Prostate gland (tissue), 2 donors: Measurements from ENCODE around the gene GRM8. TPM values are rescaled to one million over a fixed set of nuclear protein-coding genes. Genes with fewer than 3 reads are reported as not detected.
"Not testable (repeated sequence)": the region's sequence is repeated elsewhere in the genome, so short reads cannot be mapped to it uniquely, and the experiment has no call there.

Experiments
- DNase-seq: peaks from one replicate; pipeline ENCODE4 v3.0.0-alpha.2; 2019; ENCODE audit warnings: low spot score
- H3K27ac ChIP-seq, 2 donors: fragments of 200-600 bp; sonication (generic); 2 replicates each; pipeline ENCODE4 v1.5.1; 2017 to 2019
- H3K27me3 ChIP-seq: fragments of 200-600 bp; sonication (generic); replicated peaks from 2 replicates; pipeline ENCODE4 v1.5.1; 2019; ENCODE audit not compliant: insufficient read depth
- H3K36me3 ChIP-seq, 2 donors: fragments of 200-600 bp; sonication (generic); 1 replicate in 1 of 2; 2 replicates in 1 of 2; pipeline versions ENCODE4 v1.5.1 to v1.8.1; 2017 to 2019
- H3K4me1 ChIP-seq: fragments of 200-600 bp; sonication (generic); replicated peaks from 2 replicates; pipeline ENCODE4 v1.5.1; 2019
- H3K4me3 ChIP-seq, 2 donors: fragments of 200-600 bp; sonication (generic); 2 replicates each; pipeline ENCODE4 v1.5.1; 2017 to 2019
- H3K9me3 ChIP-seq: fragments of 200-600 bp; sonication (generic); 2 replicates; pipeline ENCODE4 v1.5.1; 2017
- POLR2A ChIP-seq: fragments of 450-650 bp; IDR thresholded peaks from one replicate; pipeline ENCODE4 v1.6.1; 2016; ENCODE audit warnings: antibody characterized with exemption, mild to moderate bottlenecking
- POLR2AphosphoS5 ChIP-seq: sonication (generic); formaldehyde crosslinking; IDR thresholded peaks from one replicate; pipeline ENCODE4 v1.6.1; 2017; ENCODE audit warnings: antibody characterized with exemption
- WGBS: methylation state at CpG from one replicate; pipeline ENCODE4 v1.1.5; 2018; 5-methylcytosine and 5-hydroxymethylcytosine counted together
- intact Hi-C: fragments of 100-400 bp; cut with DNase I; formaldehyde crosslinking; loops from one replicate; pipeline ENCODE4 v1.14.2; 2022
- total RNA-seq, 2 donors: library from RNA; depleted of rRNA; stranded (reverse); fragments of >200 nt; gene quantifications; one replicate each; pipeline ENCODE4 v1.1.0, GENCODE V29; 2016
- TF ChIP-seq, protein P1 (sequence below), 4 experiments: fragments of 200-600 bp in 2 of 4; fragments of 450-650 bp in 2 of 4; sonication (generic) in 2 of 4; IDR thresholded peaks; 1 replicate in 3 of 4; 2 replicates in 1 of 4; pipeline ENCODE4 v1.5.1; 2016 to 2019; ENCODE audit warnings: antibody characterized with exemption in 4 of 4, mild to moderate bottlenecking in 2 of 4, moderate library complexity in 2 of 4

GRM8 gene
- total RNA-seq, 2 donors from 2014 or later = 1.3 to 3.7 TPM

DNA sequence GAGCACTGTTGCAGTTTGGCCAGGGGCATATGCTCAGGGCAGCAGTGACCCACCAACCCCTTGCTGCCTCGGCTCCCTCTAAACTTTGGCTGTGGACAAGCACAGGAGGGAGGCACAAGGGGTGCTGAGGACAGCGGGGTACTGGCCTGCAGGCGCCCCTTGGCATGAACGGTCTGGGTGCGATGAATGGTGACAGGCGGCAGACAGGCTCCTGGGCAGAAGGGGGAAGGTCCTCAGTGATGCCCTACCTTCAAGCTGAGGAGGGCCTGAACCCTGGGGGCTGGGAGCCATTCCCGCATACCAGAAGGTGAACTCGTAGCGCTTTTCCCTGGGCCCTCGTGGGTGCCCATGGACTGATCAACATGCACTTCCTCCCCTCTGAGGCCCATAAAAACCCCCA is 567.1 kb downstream of the GRM8 start:
- H3K27ac ChIP-seq = no peak overlapping the region
- H3K4me1 ChIP-seq = no peaks in the 10 kb centered on the region
- WGBS = 95% methylated on average over 10 of the region's 10 CpGs
- DNase-seq = no peak
- no peaks in the 10 kb centered on the region for H3K9me3 ChIP-seq
- H3K27me3 ChIP-seq = no peaks in the 10 kb centered on the region
- TF ChIP-seq, protein P1, sequence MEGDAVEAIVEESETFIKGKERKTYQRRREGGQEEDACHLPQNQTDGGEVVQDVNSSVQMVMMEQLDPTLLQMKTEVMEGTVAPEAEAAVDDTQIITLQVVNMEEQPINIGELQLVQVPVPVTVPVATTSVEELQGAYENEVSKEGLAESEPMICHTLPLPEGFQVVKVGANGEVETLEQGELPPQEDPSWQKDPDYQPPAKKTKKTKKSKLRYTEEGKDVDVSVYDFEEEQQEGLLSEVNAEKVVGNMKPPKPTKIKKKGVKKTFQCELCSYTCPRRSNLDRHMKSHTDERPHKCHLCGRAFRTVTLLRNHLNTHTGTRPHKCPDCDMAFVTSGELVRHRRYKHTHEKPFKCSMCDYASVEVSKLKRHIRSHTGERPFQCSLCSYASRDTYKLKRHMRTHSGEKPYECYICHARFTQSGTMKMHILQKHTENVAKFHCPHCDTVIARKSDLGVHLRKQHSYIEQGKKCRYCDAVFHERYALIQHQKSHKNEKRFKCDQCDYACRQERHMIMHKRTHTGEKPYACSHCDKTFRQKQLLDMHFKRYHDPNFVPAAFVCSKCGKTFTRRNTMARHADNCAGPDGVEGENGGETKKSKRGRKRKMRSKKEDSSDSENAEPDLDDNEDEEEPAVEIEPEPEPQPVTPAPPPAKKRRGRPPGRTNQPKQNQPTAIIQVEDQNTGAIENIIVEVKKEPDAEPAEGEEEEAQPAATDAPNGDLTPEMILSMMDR (IDR thresholded peaks at IDR 0.05) = no peak
- no peak for TF ChIP-seq POLR2A
- no peak for TF ChIP-seq POLR2AphosphoS5
- H3K36me3 ChIP-seq = no peaks in the 10 kb centered on the region
- no peak overlapping the region for H3K4me3 ChIP-seq
- intact Hi-C loops = no loop called here

DNA sequence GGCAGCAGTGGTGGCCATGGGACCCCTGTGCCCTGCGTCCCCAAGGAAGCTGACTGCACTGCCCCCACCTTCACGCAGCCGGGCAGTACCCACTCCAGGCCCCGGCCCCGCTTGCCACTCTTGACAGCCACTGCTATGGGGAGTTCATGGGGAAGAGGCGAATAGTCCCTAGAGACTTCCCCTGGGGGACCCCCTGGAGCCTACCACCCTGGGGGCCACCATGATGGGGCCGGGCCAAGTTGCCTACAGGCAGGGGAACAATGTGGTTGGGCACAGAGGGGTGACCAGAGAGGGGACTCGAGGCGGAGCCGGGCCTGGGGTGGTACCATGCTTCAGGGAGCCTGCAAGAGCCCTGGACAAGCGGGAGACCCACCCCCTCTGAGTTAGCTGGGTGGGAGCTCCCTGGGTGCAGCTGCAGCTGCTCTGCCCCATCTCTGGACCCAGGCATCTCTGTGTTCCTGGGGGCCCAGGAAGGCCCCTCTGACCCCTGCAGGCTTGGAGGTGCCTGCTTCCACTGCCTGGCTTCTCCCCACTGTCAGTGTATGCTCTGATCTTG is 567.6 kb downstream of the GRM8 start:
- intact Hi-C loops = no loop called here
- WGBS = 95% methylated on average over 11 of the region's 11 CpGs
- no peak for DNase-seq
- Histone ChIP-seq H3K27ac (no peak overlapping the region), H3K27me3 (no peaks in the 10 kb centered on the region), H3K4me3 (no peak overlapping the region), H3K4me1 (no peaks in the 10 kb centered on the region), H3K36me3 (no peaks in the 10 kb centered on the region), H3K9me3 (no peaks in the 10 kb centered on the region)
- TF ChIP-seq, protein P1 (IDR thresholded peaks at IDR 0.05) = no peak
- TF ChIP-seq POLR2A = no peak
- TF ChIP-seq POLR2AphosphoS5 = no peak

DNA sequence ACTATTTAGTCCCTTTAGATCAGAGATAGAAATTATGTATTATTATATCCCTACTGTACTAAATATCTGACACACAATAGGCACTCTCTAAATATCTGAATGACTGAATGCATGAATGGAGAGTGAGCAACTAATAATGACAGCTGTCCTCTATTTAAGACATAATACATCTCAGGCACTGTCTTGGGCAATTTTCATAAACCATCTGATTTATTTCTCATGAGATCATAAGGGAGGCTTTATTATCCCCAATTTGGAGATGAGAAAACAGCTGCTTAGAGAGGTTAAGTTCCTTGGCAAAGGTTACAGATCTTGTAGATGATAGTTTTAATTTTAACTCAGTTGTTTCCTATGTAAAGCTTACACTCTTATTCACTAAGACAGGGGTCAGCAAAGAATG is 570.6 kb downstream of the GRM8 start:
- no peak overlapping the region for H3K4me3 ChIP-seq
- H3K36me3 ChIP-seq = no peaks in the 10 kb centered on the region
- H3K9me3 ChIP-seq = no peaks in the 10 kb centered on the region
- H3K27ac ChIP-seq = no peak overlapping the region
- H3K4me1 ChIP-seq = no peaks in the 10 kb centered on the region
- DNase-seq = no peak
- H3K27me3 ChIP-seq = no peaks in the 10 kb centered on the region
- TF ChIP-seq POLR2A = no peak
- TF ChIP-seq, protein P1 (IDR thresholded peaks at IDR 0.05) = no peak
- TF ChIP-seq POLR2AphosphoS5 = no peak
- intact Hi-C loops = no loop called here

DNA sequence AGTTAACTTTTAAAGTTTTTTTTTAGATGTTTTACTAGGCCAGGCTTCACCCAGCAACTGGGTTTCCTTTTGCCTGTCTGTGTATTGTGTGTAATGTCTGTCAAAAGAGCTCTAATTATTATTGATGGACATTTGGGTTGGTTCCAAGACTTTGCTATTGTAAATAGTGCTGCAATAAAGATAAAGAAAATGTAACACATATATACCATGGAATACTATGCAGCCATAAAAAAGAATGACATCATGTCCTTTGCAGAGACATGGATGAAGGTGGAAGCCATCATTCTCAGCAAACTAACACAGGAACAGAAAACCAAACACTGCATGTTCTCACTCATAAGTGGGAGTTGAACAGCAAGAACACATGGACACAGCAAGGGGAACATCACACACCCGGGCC is 584.0 kb downstream of the GRM8 start:
- H3K9me3 ChIP-seq, DNase-seq, H3K4me3 ChIP-seq, intact Hi-C loops, H3K4me1 ChIP-seq, H3K27ac ChIP-seq, H3K36me3 ChIP-seq, H3K27me3 ChIP-seq: not testable (repeated sequence)
- 93% methylated on average over 1 of the region's 1 CpG for WGBS

DNA sequence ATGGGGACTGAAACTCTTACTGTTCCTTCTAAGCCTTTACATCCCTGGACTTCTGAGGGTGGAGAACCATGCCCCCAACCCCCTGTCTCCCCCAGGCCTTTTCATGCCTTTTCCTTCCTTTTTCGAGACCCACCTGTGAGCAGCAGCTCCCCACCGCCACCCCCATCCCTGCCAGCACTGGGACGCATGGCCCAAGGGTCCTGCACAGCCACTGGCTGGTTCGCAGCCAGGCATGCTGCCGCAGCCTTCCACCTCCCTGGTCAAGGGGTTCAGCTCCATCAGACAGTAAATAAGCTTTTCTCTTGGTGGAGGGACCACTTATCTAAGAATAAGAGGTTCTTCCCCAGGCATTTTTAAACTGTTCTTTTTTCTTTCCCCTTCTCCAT is 584.4 kb downstream of the GRM8 start:
- Histone ChIP-seq H3K4me1 (no peaks in the 10 kb centered on the region), H3K4me3 (no peak overlapping the region), H3K36me3 (no peaks in the 10 kb centered on the region), H3K9me3 (no peaks in the 10 kb centered on the region), H3K27ac (no peak overlapping the region), H3K27me3 (no peaks in the 10 kb centered on the region)
- TF ChIP-seq POLR2A (no peak), POLR2AphosphoS5 (no peak)
- TF ChIP-seq, protein P1 (IDR thresholded peaks at IDR 0.05) = no peak
- WGBS = 99% methylated on average over 5 of the region's 5 CpGs
- intact Hi-C loops = no loop called here
- DNase-seq = no peak
